HG02970 (cell line): ENCODE data around the gene ADGRL1.
"Not testable (repeated sequence)": the region's sequence is repeated elsewhere in the genome, so short reads cannot be mapped to it uniquely, and the experiment has no call there.

Source experiments
- ATAC-seq: cut with Tn5 transposase; IDR thresholded peaks from one replicate; pipeline ENCODE4 v1.9.1; 2021; ENCODE audit warnings: mild to moderate bottlenecking, moderate library complexity, moderate number of reproducible peaks; ENCODE audit not compliant: unreplicated experiment, low FRiP score

The ADGRL1 gene

GRCh38 chr19:14205452-14206287 lies at the start of gene ADGRL1:
TSS of gene ADGRL1 (minus strand) at chr19:14206169. CDS start at chr19:14183602, 22,567 bp downstream.
- ATAC-seq, result not testable (repeated sequence)

GRCh38 chr19:14255316-14255715 lies 49.3 kb upstream of the ADGRL1 start:
- not testable (repeated sequence) for ATAC-seq

- ATAC-seq, result not testable (repeated sequence)
These were observed 48.0 kb upstream of the ADGRL1 start for GRCh38 chr19:14253822-14254599.

DNA sequence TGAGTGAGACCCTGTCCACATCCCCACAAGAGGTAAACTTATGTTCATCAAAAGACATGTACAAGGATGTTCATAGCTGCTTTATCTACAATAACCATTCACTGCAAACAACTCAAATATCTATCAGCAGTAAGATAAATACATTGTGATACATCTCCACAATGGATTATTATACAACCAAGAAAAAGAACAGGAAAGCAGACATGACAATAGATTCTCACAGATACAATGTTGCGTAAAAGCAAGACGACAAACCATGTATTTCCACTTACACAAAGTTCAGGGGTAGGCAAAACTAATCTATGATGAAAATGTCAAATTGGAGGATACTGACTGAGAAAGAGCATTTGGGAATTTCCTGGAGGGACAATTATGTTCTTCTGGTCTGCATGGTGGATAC lies 46.2 kb upstream of the ADGRL1 start:
- ATAC-seq, result not testable (repeated sequence)

DNA sequence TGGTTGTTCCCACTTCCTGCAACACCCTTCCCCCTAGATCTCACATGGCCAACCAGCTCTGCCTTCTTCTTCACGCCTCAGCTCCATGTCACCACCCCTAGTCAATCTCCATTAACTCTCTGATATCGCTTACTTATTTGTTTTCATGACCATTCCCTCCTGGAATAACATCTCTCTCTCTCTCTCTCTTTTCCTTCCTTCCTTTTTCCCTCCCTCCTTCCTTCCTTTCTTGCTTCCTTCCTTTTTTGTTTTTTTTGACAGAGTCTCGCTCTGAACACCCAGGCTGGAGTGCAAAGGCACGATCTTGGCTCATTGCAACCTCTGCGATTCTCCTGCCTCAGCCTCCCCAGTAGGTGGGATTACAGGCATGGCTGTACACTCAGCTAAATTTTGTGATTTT lies 44.9 kb upstream of the ADGRL1 start:
- ATAC-seq, result no peak

- ATAC-seq, result not testable (repeated sequence)
These were observed 44.3 kb upstream of the ADGRL1 start for GRCh38 chr19:14250315-14250714.

DNA sequence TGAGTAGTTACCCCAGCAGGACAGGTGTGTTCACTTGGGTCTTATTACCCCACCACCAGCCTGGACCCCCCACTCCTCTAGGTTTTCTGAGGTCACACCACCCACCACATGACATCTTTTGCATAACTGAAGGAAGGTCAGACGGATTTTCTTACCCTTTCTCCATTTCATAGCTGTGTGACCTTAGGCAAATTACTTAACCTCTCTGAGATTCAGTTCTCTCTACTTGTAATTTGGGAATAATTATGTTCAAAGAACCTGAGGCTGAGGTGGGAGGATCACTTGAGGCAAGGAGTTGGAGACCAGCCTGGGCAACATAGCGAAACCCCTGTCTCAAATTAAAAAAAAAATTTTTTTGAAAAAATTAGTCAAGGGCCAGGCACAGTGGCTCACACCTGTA lies 43.9 kb upstream of the ADGRL1 start:
- not testable (repeated sequence) for ATAC-seq

DNA sequence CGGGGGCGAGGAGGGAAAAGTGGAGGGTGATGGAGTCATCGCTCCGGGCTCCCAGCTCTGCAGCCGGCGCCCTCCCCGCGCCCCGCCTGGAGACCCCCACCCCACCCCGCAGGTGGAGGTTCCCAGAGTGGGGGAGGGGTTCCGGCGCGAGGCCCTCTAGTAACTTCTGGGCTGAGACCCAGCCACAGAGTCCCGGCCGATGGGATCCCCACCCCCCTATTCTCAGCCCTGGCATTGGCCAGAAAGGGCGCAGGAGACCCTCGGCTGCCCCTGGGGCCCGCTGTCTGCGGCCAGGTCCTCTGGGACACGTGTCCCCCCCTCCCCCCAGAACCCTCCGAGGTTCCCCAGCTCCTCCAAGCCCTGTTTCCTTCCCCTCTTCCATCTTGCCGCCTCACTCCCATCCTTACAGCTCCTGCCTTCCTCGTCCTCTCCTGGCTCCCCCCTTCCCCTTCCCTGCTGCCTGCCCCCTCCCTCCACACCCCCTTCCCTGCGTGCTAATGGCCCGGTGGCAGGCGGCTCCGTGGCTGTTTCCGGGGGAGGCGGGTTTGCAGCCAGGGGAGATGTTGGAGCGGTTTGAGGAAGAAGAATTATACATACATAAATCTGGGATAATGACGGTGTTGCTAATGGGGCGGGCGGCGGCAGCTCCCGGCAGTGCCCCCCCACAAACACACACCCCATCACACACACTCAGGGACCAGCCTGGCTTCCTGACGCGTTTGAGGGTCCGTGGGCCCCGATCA lies 43.2 kb upstream of the ADGRL1 start:
- ATAC-seq, result not testable (repeated sequence)

DNA sequence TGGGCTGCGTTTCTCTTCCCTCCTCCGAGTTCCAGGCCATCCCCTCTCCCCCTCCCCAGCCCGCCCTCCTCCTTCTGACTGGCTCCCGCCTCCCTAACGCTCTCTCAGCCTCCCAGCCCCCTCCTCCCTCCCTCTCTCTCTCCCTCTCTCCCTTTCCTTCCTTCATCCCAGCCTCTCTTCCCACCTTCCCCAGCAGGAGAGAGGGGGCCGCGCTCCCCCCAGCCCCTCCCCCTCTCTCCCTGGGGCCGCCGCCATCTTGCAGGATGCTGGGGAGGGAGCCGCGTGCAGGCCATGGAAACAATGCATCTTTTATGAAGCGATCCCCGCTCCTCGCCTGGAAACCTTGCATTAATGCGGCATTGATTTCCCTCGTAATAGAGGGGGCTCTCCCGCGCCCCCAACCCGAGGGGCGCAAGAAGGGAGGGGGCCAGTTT lies 42.6 kb upstream of the ADGRL1 start:
- ATAC-seq, result no peak

GRCh38 chr19:14247548-14248471 lies 41.8 kb upstream of the ADGRL1 start:
- ATAC-seq, result not testable (repeated sequence)

DNA sequence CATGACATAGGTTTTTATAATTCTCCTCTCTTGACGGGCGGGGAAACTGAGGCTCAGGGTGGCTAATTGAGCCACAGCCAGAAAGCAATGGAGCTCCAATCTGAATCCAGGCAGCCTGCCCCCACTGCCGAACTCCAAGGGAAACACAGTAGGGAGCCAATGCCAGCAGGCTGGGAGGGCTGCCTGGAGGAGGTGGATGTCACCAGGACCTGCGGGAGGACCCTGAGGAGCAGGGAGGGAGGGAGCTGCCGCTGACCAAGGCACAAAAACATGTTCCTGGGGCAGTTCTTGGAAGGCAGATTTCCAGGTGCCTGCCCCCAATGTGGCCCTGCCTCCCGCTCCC lies 41.2 kb upstream of the ADGRL1 start:
- ATAC-seq, result not testable (repeated sequence)

DNA sequence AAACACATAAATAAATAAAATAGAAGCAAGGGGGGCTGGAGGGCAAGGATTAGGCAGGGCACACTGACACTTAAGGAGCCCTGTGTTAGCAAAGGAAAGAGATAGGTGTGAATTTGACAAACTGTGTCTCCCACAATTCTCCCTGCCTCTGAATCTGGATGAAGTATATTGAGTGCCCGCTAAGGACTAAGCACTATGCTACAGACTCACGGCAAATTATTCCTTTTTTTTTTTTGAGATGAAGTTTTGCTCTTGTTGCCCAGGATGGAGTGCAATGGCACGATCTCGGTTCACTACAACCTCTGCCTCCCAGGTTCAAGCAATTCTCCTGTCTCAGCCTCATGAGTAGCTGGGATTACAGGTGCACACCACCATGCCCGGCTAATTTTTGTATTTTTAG lies 38.4 kb upstream of the ADGRL1 start:
- not testable (repeated sequence) for ATAC-seq

DNA sequence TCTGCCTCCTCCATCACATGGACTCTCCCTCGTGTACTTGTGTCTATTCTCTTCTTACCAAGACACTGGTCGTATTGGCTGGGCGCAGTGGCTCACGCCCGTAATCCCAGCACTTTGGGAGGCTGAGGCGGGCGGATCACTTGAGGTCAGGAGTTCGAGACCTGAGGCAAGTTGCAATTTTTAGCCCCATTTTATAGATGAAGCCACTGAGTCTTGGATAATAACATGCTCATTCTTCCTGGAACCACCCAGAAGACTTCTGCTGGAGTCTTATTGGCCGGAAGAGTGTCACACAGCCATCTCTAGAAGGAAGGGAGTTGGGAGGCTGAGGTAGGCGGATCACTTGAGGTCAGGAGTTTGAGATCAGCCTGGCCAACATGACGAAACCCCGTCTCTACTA lies 37.7 kb upstream of the ADGRL1 start:
- ATAC-seq, result not testable (repeated sequence)

- no peak for ATAC-seq
These were observed 31.3 kb upstream of the ADGRL1 start for GRCh38 chr19:14237014-14237941.

DNA sequence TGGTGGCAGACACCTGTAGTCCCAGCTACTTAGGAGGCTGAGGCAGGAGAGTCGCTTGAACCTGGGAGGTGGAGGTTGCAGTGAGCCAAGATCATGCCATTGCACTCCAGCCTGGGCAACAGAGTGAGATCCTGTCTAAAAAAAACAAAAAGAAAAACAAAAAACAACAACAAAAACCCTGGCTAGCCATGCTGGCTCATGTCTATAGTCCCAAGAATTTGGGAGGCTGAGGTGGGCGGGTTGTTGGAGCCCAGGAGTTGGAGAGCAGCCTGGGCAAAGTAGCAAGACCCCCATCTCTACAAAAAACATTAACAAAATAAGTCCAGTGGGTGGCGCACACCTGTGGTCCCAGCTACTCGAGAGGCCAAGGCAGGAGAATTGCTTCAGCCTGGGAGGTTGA lies 27.0 kb upstream of the ADGRL1 start:
- not testable (repeated sequence) for ATAC-seq

DNA sequence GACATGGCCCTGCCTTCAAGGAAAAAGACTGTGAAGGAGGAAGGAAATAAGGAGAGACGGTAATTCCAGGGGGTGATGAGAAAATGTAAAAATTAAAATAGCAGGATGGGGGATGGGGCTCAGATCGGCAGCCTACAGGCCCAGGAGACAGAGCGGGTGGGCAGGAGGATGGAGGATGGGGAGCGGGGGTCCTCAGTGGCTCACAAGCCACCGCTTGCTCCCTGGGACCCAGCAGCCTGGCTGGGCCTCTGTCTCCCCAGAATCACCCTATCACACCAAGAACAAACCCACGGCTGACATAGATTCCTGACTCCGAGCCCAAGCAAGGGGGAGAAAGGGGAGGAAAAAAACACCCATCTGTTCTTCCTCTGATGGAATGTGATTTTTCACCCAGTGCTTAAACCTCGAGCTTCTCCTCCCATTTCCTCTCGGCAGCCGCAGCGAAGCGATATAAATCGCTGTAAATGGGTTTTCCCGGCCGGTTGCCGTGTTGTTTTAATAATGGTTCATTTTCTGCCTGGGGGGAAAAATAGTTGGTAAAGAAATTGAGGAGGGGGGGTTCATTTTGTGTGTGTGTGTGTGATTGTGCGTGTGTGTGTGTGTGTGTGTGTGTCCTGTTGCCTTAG lies 22.6 kb upstream of the ADGRL1 start:
- ATAC-seq, result not testable (repeated sequence)

GRCh38 chr19:14226498-14226897 lies 20.5 kb upstream of the ADGRL1 start:
- not testable (repeated sequence) for ATAC-seq

- no peak for ATAC-seq
These were observed 16.9 kb upstream of the ADGRL1 start for GRCh38 chr19:14222886-14223285.
